GM21526 (cell line): Measurements from ENCODE around the gene THTPA.
A peak's percentile ranks its signal among the peaks of the same experiment; 100 is the strongest.

ENCODE experiments used
- ATAC-seq: cut with Tn5 transposase; IDR thresholded peaks from one replicate; pipeline ENCODE4 v1.9.1; 2021; ENCODE audit warnings: moderate library complexity; ENCODE audit not compliant: unreplicated experiment, low FRiP score

THTPA gene

DNA sequence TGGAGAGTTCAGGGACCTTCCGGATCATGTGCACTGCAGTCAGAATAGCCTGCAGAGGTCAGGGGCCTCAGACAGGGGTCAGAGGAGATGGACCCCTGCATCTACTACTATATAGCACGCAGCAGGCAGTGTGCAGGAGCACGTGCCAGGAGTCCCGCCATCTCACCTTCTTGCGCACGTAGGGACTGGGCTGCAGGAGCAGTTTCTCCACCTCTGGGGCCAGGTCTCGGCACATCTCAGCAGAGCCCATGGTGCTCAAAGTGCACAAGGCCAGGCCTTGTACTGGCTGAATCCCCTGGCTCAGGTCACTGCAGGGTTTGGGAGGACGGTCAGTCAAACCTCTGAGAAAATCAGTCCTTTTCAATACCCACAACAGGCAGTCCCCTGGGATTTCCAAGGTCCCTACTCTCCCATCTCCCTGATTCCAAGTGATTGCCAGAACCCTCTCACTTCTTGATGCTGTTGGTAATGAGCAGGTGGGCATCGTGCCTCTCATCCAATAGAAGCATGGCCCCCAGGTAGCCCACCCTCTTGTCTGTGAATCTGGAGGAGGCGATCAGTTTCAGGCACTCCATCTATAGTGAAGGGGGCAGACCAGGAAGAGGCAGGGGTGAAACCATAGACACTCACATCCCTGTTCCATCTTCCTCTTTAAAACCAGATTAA is 10.2 kb downstream of the THTPA start:
- ATAC-seq = no peak

GRCh38 chr14:23566778-23567185 is 10.7 kb downstream of the THTPA start:
- no peak for ATAC-seq

- ATAC-seq = peak; percentile 82
Observed at GRCh38 chr14:23567186-23568020, 11.3 kb downstream of the THTPA start, which contains the start of gene AP1G2. Gene AP1G2 (minus strand): TSS chr14:23567791. CDS start chr14:23567314, 477 bp downstream.

- no peak for ATAC-seq
Observed at GRCh38 chr14:23568021-23568599, 12.0 kb downstream of the THTPA start.

DNA sequence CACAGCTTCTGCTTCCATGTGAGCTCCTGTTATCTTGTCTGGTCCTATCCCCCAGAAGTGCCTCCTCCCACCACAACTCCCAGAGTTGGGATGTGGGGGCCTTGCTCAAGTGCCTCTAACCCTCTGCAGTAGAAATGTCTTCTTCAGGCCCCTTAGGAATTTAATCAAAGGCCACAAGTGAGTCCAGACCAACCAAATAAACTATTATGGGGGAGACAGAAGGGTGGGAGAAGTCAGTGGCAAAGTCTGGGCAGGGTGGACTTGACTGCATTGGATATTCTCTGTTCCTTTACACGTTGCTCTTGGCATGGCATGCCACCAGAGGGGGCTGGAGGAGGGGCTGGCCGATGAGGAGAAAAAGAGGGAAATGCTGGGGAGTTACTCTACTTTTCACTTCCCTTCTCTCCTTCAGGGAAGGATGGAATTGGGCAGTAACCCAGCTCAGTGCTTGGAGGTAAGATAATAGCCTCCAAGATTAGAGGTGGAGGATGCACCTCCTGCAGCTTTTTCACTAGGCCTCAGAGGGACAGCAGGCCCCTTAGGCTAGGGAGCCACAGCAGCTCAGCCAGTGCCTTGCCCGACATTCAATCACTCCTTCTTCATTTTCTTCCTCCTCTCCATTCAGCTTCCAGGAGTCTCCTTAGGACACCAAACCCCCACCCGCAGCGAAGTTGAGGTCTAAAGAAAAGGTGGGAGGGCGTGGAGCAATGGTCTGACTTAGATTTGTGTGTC is 12.7 kb downstream of the THTPA start:
- no peak for ATAC-seq

- ATAC-seq = no peak
Observed at GRCh38 chr14:23569443-23570151, 13.5 kb downstream of the THTPA start.

GRCh38 chr14:23570806-23571483 is 14.9 kb downstream of the THTPA start:
- ATAC-seq = no peak

GRCh38 chr14:23571701-23572523 is 15.8 kb downstream of the THTPA start:
- ATAC-seq = no peak

- no peak for ATAC-seq
Observed at GRCh38 chr14:23572524-23572828, 16.4 kb downstream of the THTPA start.

GRCh38 chr14:23572836-23573235 is 16.8 kb downstream of the THTPA start:
- ATAC-seq = no peak

GRCh38 chr14:23573384-23574015 is 17.4 kb downstream of the THTPA start:
- no peak for ATAC-seq

- ATAC-seq = no peak
Observed at GRCh38 chr14:23577004-23577681, 21.1 kb downstream of the THTPA start.

GRCh38 chr14:23577710-23578392 is 21.8 kb downstream of the THTPA start:
- no peak for ATAC-seq

DNA sequence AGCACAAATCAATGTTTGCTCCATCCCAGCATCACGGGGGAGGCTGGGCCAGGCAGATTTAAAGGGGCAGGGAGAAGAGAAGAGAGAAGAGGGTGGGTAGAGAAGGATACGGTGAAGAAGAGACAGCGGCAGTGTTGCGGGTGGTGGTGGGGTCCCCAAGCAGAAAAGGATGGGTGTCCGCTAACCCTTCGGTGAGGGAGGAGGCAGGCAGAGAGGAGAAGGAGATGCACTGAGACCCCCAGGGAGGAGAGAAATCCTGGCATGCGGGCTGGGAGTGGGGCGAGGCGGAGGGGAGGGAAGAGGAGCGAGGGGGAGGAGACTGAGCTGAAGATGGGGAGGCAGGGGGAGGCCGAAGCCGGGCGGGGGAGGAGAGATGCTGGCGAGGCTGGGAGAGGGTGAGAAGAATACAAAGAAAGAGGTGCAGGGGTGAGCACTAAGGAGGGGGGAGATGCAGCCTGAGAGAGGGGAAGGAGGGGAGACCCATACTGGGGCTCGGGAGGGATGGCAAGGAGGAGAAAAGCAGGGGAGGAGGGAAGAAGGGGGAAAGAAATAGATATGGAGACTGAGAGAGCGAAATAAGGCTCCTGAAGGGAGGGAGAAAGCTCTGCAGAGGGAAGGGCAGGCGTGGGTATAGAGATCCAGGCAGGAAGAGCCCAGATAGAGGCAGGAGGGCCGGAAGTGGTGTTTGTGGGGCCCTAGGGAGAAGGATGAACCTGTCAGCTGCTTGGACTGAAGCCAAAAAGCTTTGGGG is 22.7 kb downstream of the THTPA start, which contains the start of gene JPH4:
TSS of gene JPH4 (minus strand) at position 231 of the 751 bp plus-strand sequence. CDS start 1,337 bp downstream, outside the sequence.
- no peak for ATAC-seq

DNA sequence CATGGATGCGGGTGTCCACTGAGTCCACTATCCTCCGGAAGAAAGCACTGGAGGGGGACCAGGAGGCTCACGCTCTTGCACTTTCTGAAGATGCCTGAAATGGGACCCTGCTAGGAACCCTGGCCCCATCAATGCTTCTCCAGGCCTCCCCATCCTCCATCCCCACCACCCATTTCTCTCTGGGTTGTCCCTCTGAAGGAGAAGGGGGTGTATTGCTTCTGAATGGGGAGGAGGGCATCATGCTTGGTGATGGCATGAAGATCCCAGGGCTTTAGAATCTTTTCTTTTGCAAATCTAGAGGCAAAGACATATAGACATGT is 23.2 kb downstream of the THTPA start:
- no peak for ATAC-seq

- no peak for ATAC-seq
Observed at GRCh38 chr14:23579739-23580138, 23.7 kb downstream of the THTPA start.
